Mesodermal cell (in vitro differentiated cells): ENCODE data around the gene SMYD2.

Source experiments
- H3K27ac ChIP-seq: 2 replicates; pipeline ENCODE4 v1.7.0; 2013; ENCODE audit warnings: mild to moderate bottlenecking, low read depth, low read length, moderate library complexity; ENCODE audit not compliant: severe bottlenecking
- H3K36me3 ChIP-seq: 2 replicates; pipeline ENCODE4 v1.7.1; 2013; ENCODE audit warnings: mild to moderate bottlenecking, low read length, moderate library complexity; ENCODE audit not compliant: control insufficient read depth, insufficient read depth
- H3K4me1 ChIP-seq: one replicate; pipeline ENCODE4 v1.7.1; 2013; ENCODE audit warnings: mild to moderate bottlenecking, low read length; ENCODE audit not compliant: insufficient read depth, control insufficient read depth, poor library complexity, severe bottlenecking
- H3K4me3 ChIP-seq: 2 replicates; pipeline ENCODE4 v1.7.0; 2013; ENCODE audit warnings: low read length, control low read depth, mild to moderate bottlenecking; ENCODE audit not compliant: insufficient read depth, poor library complexity, severe bottlenecking; ENCODE audit errors: extremely low read depth
- H3K9me3 ChIP-seq: 2 replicates; pipeline ENCODE4 v1.7.1; 2013; ENCODE audit warnings: mild to moderate bottlenecking, low read length, moderate library complexity; ENCODE audit not compliant: control insufficient read depth
- WGBS, 2 experiments: methylation state at CpG; one replicate each; pipeline ENCODE4 v1.1.5; 2013; ENCODE audit warnings: missing lambda C conversion rate in 2 of 2; ENCODE audit not compliant: insufficient coverage in 2 of 2; 5-methylcytosine and 5-hydroxymethylcytosine counted together

SMYD2 gene

GRCh38 chr1:214305164-214305751 is 24.3 kb downstream of the SMYD2 start:
- Histone ChIP-seq H3K27ac (no peak overlapping the region), H3K4me3 (no peak overlapping the region), H3K9me3 (no peaks in the 10 kb centered on the region), H3K4me1 (peaks cover 9% of the 10 kb centered on the region), H3K36me3 (peaks cover 5% of the 10 kb centered on the region)
- 89 to 92% methylated on average over 3 to 6 of the region's 9 CpGs for WGBS, 2 experiments

- H3K27ac ChIP-seq = no peak overlapping the region
- H3K4me3 ChIP-seq = no peak overlapping the region
- no peaks in the 10 kb centered on the region for H3K9me3 ChIP-seq
- 90 to 100% methylated on average over 1 to 3 of the region's 6 CpGs for WGBS, 2 experiments
- H3K4me1 ChIP-seq = peaks cover 9% of the 10 kb centered on the region
- peaks cover 5% of the 10 kb centered on the region for H3K36me3 ChIP-seq
These were observed 25.3 kb downstream of the SMYD2 start for GRCh38 chr1:214306269-214306668.

- H3K4me3 ChIP-seq = no peak overlapping the region
- 76 to 88% methylated on average over 1 to 2 of the region's 3 CpGs for WGBS, 2 experiments
- H3K36me3 ChIP-seq = peaks cover 5% of the 10 kb centered on the region
- no peak overlapping the region for H3K27ac ChIP-seq
- no peaks in the 10 kb centered on the region for H3K9me3 ChIP-seq
- no peaks in the 10 kb centered on the region for H3K4me1 ChIP-seq
These were observed 29.1 kb downstream of the SMYD2 start for GRCh38 chr1:214310010-214310409.

- Histone ChIP-seq H3K9me3 (no peaks in the 10 kb centered on the region), H3K27ac (no peak overlapping the region), H3K4me1 (no peaks in the 10 kb centered on the region), H3K36me3 (peaks cover 5% of the 10 kb centered on the region), H3K4me3 (no peak overlapping the region)
- WGBS, 2 experiments = 73 to 75% methylated on average over 7 of the region's 11 CpGs
These were observed 30.1 kb downstream of the SMYD2 start for GRCh38 chr1:214310777-214311690.

- Histone ChIP-seq H3K9me3 (no peaks in the 10 kb centered on the region), H3K27ac (no peak overlapping the region), H3K4me1 (no peaks in the 10 kb centered on the region), H3K4me3 (no peak overlapping the region), H3K36me3 (peaks cover 1% of the 10 kb centered on the region)
- WGBS, 2 experiments = 78 to 83% methylated on average over 8 to 9 of the region's 10 CpGs
These were observed 31.6 kb downstream of the SMYD2 start for GRCh38 chr1:214312530-214313051.

DNA sequence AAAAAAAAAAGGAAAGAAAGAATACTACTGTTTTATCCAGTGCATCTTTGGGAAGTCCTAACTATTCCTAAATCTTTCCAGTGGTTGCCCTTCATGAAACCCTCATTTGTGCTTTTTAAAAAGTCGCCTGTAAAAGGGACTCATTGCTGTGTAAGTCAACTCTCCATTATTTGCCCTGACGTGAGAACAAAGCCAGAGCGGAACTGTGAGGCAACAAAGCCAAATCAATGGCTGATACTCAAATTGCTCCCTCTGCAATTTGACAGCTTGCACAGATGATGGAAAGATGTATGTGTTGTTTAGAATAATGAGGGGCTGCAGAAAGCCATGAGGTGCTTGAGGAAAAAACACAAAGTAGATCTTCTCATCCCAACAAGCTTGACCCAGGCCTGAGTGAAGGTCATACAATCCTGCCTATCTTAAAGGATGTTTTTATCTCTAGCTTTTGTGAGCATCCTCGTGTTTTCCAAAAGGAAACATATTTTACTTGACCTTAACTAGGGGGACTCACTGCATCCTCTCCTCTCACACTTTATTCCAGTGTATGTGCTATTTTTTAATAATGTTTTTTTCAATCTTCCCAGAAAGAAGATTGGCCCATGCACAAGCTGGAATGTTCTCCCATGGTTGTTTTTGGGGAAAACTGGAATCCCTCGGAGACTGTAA is 33.4 kb downstream of the SMYD2 start:
- no peak overlapping the region for H3K4me3 ChIP-seq
- peaks cover 5% of the 10 kb centered on the region for H3K4me1 ChIP-seq
- peaks cover 11% of the 10 kb centered on the region for H3K36me3 ChIP-seq
- H3K27ac ChIP-seq = no peak overlapping the region
- no peaks in the 10 kb centered on the region for H3K9me3 ChIP-seq
- 81 to 89% methylated on average over 4 of the region's 5 CpGs for WGBS, 2 experiments

GRCh38 chr1:214316593-214316992 is 35.6 kb downstream of the SMYD2 start:
- Histone ChIP-seq H3K4me3 (no peak overlapping the region), H3K27ac (no peak overlapping the region), H3K36me3 (peaks cover 23% of the 10 kb centered on the region), H3K4me1 (peaks cover 5% of the 10 kb centered on the region), H3K9me3 (no peaks in the 10 kb centered on the region)
- WGBS, 2 experiments = 41 to 62% methylated on average over 4 of the region's 5 CpGs

DNA sequence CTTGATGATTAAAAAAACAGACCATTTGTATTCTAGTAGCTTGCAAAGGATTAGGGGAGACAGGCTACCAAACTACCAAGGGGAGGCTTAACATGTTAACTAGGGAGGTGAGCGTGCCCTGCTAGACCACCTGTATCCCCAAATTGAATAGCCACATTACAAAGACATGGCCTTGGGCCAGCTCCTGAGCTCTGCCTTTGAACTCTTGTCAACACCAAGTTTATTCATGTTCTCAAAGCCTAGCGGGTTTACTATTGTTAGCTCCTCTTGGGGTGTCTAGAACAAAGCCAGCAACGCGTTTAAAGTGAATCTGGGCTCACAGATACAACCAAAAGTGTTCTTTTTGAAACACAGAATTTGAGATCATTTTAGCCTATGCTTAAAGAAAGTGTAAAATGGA is 36.3 kb downstream of the SMYD2 start:
- no peak overlapping the region for H3K4me3 ChIP-seq
- 26 to 42% methylated on average over 3 of the region's 4 CpGs for WGBS, 2 experiments

DNA sequence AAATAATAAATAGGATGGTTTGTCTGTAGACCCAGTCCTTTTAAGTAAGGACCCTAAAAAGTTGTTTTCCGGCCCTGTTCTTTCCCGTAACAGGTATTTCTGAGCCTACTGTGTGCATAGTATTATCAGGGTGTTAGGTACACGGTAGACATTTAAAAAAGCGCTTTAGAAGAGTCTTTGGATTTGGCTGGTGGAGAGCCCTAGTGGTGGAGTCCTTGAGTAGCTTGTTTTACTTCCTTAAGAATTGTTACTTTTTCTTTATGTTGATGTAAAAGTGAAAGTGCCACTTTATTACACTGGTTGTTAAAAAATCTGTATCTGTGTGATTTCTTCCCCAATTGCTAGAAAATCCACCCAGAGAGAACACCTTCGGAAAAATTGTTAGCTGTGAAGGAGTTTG is 36.8 kb downstream of the SMYD2 start:
- WGBS, 2 experiments = 60 to 79% methylated on average over 3 to 4 of the region's 5 CpGs
- Histone ChIP-seq H3K9me3 (no peaks in the 10 kb centered on the region), H3K36me3 (peaks cover 28% of the 10 kb centered on the region), H3K4me1 (peaks cover 5% of the 10 kb centered on the region), H3K27ac (no peak overlapping the region), H3K4me3 (no peak overlapping the region)

More for the DNA sequence above, 36.3 kb downstream of the SMYD2 start:
- no peak overlapping the region for H3K27ac ChIP-seq
- H3K9me3 ChIP-seq = no peaks in the 10 kb centered on the region
- H3K4me1 ChIP-seq = peaks cover 5% of the 10 kb centered on the region
- H3K36me3 ChIP-seq = peaks cover 28% of the 10 kb centered on the region

GRCh38 chr1:214318356-214318755 is 37.4 kb downstream of the SMYD2 start:
- no peak overlapping the region for H3K27ac ChIP-seq

More at GRCh38 chr1:214318356-214318755, 37.4 kb downstream of the SMYD2 start:
- H3K9me3 ChIP-seq = no peaks in the 10 kb centered on the region
- peaks cover 28% of the 10 kb centered on the region for H3K36me3 ChIP-seq
- peaks cover 5% of the 10 kb centered on the region for H3K4me1 ChIP-seq
- no peak overlapping the region for H3K4me3 ChIP-seq
- WGBS, 2 experiments = 29 to 60% methylated on average over 4 of the region's 6 CpGs
